Activated CD8-positive, alpha-beta memory T cell treated with anti-CD3 and anti-CD28 coated beads for 1 hour (primary cell): Measurements from ENCODE around the gene TMEM42.
A peak's percentile ranks its signal among the peaks of the same experiment; 100 is the strongest.

Source experiments
- DNase-seq, 2 donors: peaks; one replicate each; pipeline ENCODE4 v3.0.0-alpha.2; 2020; ENCODE audit warnings: low read depth in 1 of 2; ENCODE audit errors: extremely low read depth in 1 of 2

TMEM42 gene

DNA sequence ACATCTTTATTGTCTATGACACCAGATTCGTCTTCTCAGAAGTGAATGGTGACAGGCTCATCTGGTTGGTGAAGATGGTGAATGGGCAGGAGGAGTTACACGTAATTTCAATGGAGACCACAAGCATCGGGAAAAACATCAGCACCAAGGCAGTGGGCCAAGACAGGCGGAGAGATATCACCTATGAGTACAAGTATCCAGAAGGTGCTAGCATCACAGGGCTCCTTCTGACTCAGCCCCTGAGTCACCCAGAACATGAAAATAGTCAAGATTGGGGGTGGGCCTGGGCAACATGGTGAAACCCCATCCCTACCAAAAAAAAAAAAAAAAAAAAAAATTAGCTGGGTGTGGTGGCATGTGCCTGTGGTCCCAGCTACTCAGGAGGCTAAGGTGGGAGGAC lies 45.3 kb downstream of the TMEM42 start:
- DNase-seq, result no peak

DNA sequence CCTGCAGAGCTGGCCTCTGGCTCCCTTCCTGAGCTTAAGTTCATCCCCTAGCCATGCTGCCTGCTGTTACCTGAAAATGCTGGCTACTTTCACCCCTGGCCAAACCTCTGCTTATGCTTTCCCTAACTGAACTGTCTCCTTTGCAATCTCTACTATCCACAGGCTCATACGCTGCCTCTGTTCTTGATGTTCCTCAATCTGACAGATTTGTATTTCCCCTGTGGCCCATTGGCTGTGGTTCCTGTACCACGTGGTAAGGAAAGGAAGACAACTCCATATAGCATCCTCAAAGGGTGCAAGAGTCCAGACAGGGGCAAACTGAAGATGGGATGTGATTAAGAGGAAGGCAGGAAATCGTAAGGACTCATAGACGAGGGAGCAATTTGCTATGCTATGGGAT lies 45.9 kb downstream of the TMEM42 start:
- no peak for DNase-seq

DNA sequence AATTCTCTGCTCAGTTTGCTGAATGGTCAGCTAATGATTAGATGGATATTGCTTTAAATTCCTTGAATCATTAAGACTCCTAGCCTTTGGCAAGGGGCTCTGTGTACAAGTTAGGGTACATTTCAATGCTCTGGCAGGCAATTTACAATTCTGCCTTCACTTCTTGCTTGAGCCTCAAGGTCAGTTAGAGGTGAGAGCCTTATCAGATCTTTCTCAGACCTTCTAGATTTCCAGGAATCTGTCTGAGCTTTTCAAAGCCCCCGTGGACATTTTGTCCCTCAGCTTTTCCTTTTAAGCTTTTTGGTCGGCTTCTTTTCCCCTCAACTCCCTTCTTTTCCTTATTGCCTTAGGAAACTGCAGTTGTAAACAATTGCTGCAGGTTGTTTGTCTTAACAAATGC lies 47.4 kb downstream of the TMEM42 start:
- no peak for DNase-seq

DNA sequence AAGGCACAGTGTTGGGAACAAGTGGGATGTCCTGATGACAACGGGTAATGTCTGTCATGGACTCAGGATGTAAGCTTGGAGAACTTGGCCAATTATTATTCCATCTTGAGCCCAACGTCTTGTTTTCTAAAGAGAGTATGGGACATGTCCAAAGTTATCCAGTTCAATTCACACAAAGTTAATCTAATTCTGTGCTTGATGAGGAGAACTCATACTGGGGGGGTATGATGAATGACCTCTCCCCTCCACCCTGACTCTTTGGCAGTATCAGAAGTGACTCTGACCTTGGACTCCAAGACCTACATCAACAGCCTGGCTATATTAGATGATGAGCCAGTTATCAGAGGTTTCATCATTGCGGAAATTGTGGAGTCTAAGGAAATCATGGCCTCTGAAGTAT lies 49.0 kb downstream of the TMEM42 start:
- DNase-seq, result no peak

DNA sequence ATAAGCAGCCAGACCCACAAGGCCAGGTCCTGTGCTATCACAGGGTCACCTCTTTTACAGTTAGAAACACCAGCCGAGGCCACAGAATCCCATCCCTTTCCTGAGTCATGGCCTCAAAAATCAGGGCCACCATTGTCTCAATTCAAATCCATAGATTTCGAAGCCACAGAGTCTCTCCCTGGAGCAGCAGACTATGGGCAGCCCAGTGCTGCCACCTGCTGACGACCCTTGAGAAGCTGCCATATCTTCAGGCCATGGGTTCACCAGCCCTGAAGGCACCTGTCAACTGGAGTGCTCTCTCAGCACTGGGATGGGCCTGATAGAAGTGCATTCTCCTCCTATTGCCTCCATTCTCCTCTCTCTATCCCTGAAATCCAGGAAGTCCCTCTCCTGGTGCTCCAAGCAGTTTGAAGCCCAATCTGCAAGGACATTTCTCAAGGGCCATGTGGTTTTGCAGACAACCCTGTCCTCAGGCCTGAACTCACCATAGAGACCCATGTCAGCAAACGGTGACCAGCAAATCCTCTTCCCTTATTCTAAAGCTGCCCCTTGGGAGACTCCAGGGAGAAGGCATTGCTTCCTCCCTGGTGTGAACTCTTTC lies 52.3 kb downstream of the TMEM42 start:
- DNase-seq, result peak; percentile 16 to 42

DNA sequence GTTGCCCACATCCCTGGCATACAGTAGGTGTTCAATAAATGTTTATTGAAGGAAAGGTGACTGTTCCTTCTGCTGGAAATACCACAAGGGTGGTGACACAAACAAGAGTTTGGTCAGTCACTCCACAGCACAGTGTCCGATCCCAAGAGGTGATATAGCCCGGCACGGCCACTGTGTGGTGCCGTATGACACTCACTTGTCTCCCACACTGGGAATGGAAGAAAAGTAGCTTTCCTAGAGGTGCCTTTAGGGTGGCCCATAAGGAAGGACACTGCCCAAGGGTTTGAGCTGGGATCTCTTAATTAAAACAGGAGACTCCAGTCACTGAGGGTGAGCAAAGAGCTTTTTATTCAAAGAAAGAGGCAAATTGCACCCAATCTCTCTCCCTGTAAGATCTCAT lies 53.2 kb downstream of the TMEM42 start:
- no peak for DNase-seq
